ENCODE measurements around the gene KRTAP13-1.

Gene KRTAP13-1
- total RNA-seq = 0 reads per million in 3 experiments

- no peak for DNase-seq
These were observed at the start of gene KRTAP13-1 for GRCh38 chr21:30395731-30396130. Gene KRTAP13-1, plus strand, starts transcription at chr21:30396031. Its CDS starts 56 bp downstream, at chr21:30396087.

GRCh38 chr21:30348506-30348905 is 47.3 kb upstream of the KRTAP13-1 start, which contains the start of gene KRTAP23-1:
Gene KRTAP23-1, minus strand, starts transcription at chr21:30348606. Its CDS starts 0 bp downstream, at chr21:30348606.
- DNase-seq = no peak

- no peak for DNase-seq
These were observed 46.3 kb upstream of the KRTAP13-1 start for GRCh38 chr21:30349572-30349971.

GRCh38 chr21:30351534-30351933 is 44.3 kb upstream of the KRTAP13-1 start:
- DNase-seq = no peak

- no peak for DNase-seq
These were observed 41.4 kb upstream of the KRTAP13-1 start for GRCh38 chr21:30354308-30355005.

- DNase-seq = no peak
These were observed 39.9 kb upstream of the KRTAP13-1 start for GRCh38 chr21:30355906-30356305.

GRCh38 chr21:30372139-30372770 is 23.6 kb upstream of the KRTAP13-1 start, which contains the start of gene KRTAP13-2:
Gene KRTAP13-2, minus strand, starts transcription at chr21:30372271. Its CDS starts 58 bp downstream, at chr21:30372213.
- DNase-seq = no peak

GRCh38 chr21:30382201-30382600 is 13.6 kb upstream of the KRTAP13-1 start:
- no peak for DNase-seq

- DNase-seq = no peak
These were observed 4.3 kb upstream of the KRTAP13-1 start for GRCh38 chr21:30391492-30392025.

GRCh38 chr21:30408782-30409494 is 13.1 kb downstream of the KRTAP13-1 start:
- no peak for DNase-seq

- no peak for DNase-seq
These were observed 20.2 kb downstream of the KRTAP13-1 start for GRCh38 chr21:30415993-30416392.

GRCh38 chr21:30425826-30426225 is 30.0 kb downstream of the KRTAP13-1 start, which contains the start of gene KRTAP13-3:
Gene KRTAP13-3, minus strand, starts transcription at chr21:30425926. Its CDS starts 14 bp downstream, at chr21:30425912.
- DNase-seq = no peak

GRCh38 chr21:30426731-30427130 is 30.9 kb downstream of the KRTAP13-1 start:
- DNase-seq = no peak

- no peak for DNase-seq
These were observed 34.4 kb downstream of the KRTAP13-1 start, which contains the start of gene KRTAP13-4 for GRCh38 chr21:30430170-30430655. Gene KRTAP13-4, plus strand, starts transcription at chr21:30430220. Its CDS starts 56 bp downstream, at chr21:30430276.

- no peak for DNase-seq
These were observed 38.3 kb downstream of the KRTAP13-1 start for GRCh38 chr21:30434033-30434631.

- no peak for DNase-seq
These were observed 41.3 kb downstream of the KRTAP13-1 start for GRCh38 chr21:30437010-30437565.

- no peak for DNase-seq
These were observed 44.1 kb downstream of the KRTAP13-1 start, which contains the start of gene KRTAP15-1 for GRCh38 chr21:30439975-30440374. Gene KRTAP15-1, plus strand, starts transcription at chr21:30440275. Its CDS starts 53 bp downstream, at chr21:30440328.

GRCh38 chr21:30443226-30443625 is 47.4 kb downstream of the KRTAP13-1 start:
- DNase-seq = no peak

GRCh38 chr21:30444204-30444603 is 48.4 kb downstream of the KRTAP13-1 start:
- no peak for DNase-seq
